ENCODE results near the gene SLC38A3.

Gene SLC38A3

GRCh38 chr3:50203113-50203808 lies 1.8 kb upstream of the SLC38A3 start:
- Histone ChIP-seq H4K20me1 (ENCODE audit: insufficient read depth) (no peaks in the 10 kb centered on the region), H3K4me3 (IDR thresholded peaks at IDR 0.05; ENCODE audit: insufficient read depth, low read depth, low read length) (no peak overlapping the region), H3K27me3 (ENCODE audit: insufficient read depth, low read depth) (peaks cover 70% of the 10 kb centered on the region), H3K4me1 (ENCODE audit: low read depth, poor library complexity, severe bottlenecking) (no peaks in the 10 kb centered on the region), H3K36me3 (ENCODE audit: insufficient read depth) (no peaks in the 10 kb centered on the region), H2AFZ (ENCODE audit: low read depth) (no peak overlapping the region), H3K79me2 (ENCODE audit: insufficient read depth, low read depth) (no peaks in the 10 kb centered on the region), H3K4me2 (no peak overlapping the region), H3K9ac (no peak overlapping the region), H3K27ac (no peak overlapping the region)
- no peak for TF ChIP-seq CTCF (conservative IDR thresholded peaks at IDR 0.05; ENCODE audit: low read depth, low read length)

GRCh38 chr3:50203809-50204803 lies 965 bp upstream of the SLC38A3 start:
- Histone ChIP-seq H4K20me1 (ENCODE audit: insufficient read depth) (no peaks in the 10 kb centered on the region), H3K9ac (no peak overlapping the region), H3K4me2 (no peak overlapping the region), H3K79me2 (ENCODE audit: insufficient read depth, low read depth) (no peaks in the 10 kb centered on the region), H2AFZ (ENCODE audit: low read depth) (no peak overlapping the region), H3K27me3 (ENCODE audit: insufficient read depth, low read depth) (peaks cover 65% of the 10 kb centered on the region), H3K4me1 (ENCODE audit: low read depth, poor library complexity, severe bottlenecking) (no peaks in the 10 kb centered on the region), H3K4me3 (IDR thresholded peaks at IDR 0.05; ENCODE audit: insufficient read depth, low read depth, low read length) (no peak overlapping the region), H3K36me3 (ENCODE audit: insufficient read depth) (no peaks in the 10 kb centered on the region), H3K27ac (no peak overlapping the region)
- no peak for TF ChIP-seq CTCF (conservative IDR thresholded peaks at IDR 0.05; ENCODE audit: low read depth, low read length)

- Histone ChIP-seq H3K9ac (no peak overlapping the region), H2AFZ (ENCODE audit: low read depth) (no peak overlapping the region), H3K27ac (no peak overlapping the region), H4K20me1 (ENCODE audit: insufficient read depth) (no peaks in the 10 kb centered on the region), H3K27me3 (ENCODE audit: insufficient read depth, low read depth) (peaks cover 54% of the 10 kb centered on the region), H3K4me2 (no peak overlapping the region), H3K79me2 (ENCODE audit: insufficient read depth, low read depth) (no peaks in the 10 kb centered on the region), H3K4me1 (ENCODE audit: low read depth, poor library complexity, severe bottlenecking) (no peaks in the 10 kb centered on the region), H3K4me3 (IDR thresholded peaks at IDR 0.05; ENCODE audit: insufficient read depth, low read depth, low read length) (no peak overlapping the region), H3K36me3 (ENCODE audit: insufficient read depth) (no peaks in the 10 kb centered on the region)
- no peak for TF ChIP-seq CTCF (conservative IDR thresholded peaks at IDR 0.05; ENCODE audit: low read depth, low read length)
These were observed 574 bp downstream of the SLC38A3 start for GRCh38 chr3:50205413-50206276.

- no peak overlapping the region for H3K9ac ChIP-seq
- H3K27me3 ChIP-seq (ENCODE audit: insufficient read depth, low read depth): peaks cover 35% of the 10 kb centered on the region
- no peak overlapping the region for H3K4me2 ChIP-seq
- no peak overlapping the region for H2AFZ ChIP-seq (ENCODE audit: low read depth)
- TF ChIP-seq CTCF (conservative IDR thresholded peaks at IDR 0.05; ENCODE audit: low read depth, low read length): no peak
- H3K27ac ChIP-seq: no peak overlapping the region
- H4K20me1 ChIP-seq (ENCODE audit: insufficient read depth): no peaks in the 10 kb centered on the region
- H3K4me3 ChIP-seq (IDR thresholded peaks at IDR 0.05; ENCODE audit: insufficient read depth, low read depth, low read length): no peak overlapping the region
- H3K36me3 ChIP-seq (ENCODE audit: insufficient read depth): no peaks in the 10 kb centered on the region
- H3K4me1 ChIP-seq (ENCODE audit: low read depth, poor library complexity, severe bottlenecking): no peaks in the 10 kb centered on the region
- no peaks in the 10 kb centered on the region for H3K79me2 ChIP-seq (ENCODE audit: insufficient read depth, low read depth)
These were observed 2.4 kb downstream of the SLC38A3 start for GRCh38 chr3:50207359-50208042.
